ENCODE results near the gene MYRIP. TPM values are rescaled to one million over a fixed set of nuclear protein-coding genes. Genes with fewer than 3 reads are reported as not detected.
A peak's percentile ranks its signal among the peaks of the same experiment; 100 is the strongest.

The MYRIP gene
- total and polyA plus RNA-seq, 12 donors: 0.24 to 4.8 (median 1.4) TPM

DNA sequence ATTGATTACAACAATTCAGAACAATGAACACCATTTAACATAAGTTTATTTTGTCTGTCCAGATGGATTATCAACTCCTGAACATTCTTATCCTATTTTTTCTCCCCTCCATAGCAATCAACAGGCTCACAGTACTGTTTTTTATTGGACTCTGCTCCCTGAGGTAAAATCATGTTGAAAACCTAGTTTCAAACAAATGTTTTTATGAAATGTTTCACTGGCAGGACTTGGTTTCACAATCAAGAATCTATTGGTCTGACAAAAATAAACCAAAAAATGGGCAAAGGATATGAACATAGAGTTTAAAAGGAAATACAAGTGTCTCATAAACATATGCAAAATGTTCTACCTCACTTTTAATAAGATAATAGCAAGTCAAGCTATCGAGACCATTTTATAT lies 2.6 kb upstream of the MYRIP start:
- no peak for DNase-seq
- WGBS, 4 donors: 76 to 95% (median 86%) methylated on average over 1 of the region's 1 CpG
- TF ChIP-seq, protein P1, sequence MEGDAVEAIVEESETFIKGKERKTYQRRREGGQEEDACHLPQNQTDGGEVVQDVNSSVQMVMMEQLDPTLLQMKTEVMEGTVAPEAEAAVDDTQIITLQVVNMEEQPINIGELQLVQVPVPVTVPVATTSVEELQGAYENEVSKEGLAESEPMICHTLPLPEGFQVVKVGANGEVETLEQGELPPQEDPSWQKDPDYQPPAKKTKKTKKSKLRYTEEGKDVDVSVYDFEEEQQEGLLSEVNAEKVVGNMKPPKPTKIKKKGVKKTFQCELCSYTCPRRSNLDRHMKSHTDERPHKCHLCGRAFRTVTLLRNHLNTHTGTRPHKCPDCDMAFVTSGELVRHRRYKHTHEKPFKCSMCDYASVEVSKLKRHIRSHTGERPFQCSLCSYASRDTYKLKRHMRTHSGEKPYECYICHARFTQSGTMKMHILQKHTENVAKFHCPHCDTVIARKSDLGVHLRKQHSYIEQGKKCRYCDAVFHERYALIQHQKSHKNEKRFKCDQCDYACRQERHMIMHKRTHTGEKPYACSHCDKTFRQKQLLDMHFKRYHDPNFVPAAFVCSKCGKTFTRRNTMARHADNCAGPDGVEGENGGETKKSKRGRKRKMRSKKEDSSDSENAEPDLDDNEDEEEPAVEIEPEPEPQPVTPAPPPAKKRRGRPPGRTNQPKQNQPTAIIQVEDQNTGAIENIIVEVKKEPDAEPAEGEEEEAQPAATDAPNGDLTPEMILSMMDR (IDR thresholded peaks at IDR 0.05): no peak
- TF ChIP-seq POLR2A (IDR thresholded peaks at IDR 0.05): no peak
- intact Hi-C loops (cut with DNase I): no loop called here
- Histone ChIP-seq H3K4me1 (replicated peaks in 1 of 2) (peaks cover 5 to 8% of the 10 kb centered on the region in 2 donors), H3K27me3 (peaks cover 26% of the 10 kb centered on the region), H3K27ac (no peak overlapping the region), H3K36me3 (replicated peaks in 1 of 2) (no peaks in the 10 kb centered on the region), H3K9me3 (replicated peaks in 1 of 3) (no peaks in the 10 kb centered on the region), H3K4me3 (no peak overlapping the region)

DNA sequence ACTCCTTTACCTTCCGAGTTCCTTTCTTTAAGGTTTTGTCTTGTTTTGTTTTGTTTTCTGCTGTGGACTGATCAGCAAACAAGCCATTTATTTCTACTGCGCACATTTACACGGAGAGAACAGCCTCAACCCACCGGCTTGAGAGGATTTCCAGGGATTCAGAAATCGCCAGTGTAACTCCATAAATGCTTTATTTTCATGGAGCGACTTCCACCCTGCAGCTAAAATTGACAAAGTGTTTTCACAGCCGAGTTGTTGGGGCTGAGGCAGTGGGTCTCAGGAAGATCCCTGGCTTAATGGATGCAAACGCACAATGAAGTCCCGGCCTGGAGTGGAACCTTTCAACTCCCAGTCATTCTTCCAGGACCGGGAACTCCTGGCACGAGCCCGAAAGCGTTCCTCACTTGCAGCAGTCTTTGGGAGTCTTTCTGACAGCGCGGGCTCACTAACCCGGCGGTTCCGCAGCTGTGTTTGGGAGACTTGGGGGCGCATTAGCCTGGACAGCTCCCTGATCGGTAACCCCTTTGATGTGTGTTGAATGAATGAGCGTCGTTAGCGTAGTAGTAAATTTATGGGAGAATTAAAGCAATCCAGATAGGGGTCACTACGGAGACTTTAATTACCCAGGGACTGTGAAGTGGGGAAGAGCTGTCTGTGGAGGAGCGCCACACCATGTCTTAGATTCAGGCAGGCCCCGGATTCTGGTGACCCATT lies 785 bp upstream of the MYRIP start:
- peaks cover 44% of the 10 kb centered on the region for H3K27me3 ChIP-seq
- DNase-seq: peak in 5 of 7 donors; percentile 8 to 32 (median 25)
- intact Hi-C loops (cut with DNase I): no loop called here

DNA sequence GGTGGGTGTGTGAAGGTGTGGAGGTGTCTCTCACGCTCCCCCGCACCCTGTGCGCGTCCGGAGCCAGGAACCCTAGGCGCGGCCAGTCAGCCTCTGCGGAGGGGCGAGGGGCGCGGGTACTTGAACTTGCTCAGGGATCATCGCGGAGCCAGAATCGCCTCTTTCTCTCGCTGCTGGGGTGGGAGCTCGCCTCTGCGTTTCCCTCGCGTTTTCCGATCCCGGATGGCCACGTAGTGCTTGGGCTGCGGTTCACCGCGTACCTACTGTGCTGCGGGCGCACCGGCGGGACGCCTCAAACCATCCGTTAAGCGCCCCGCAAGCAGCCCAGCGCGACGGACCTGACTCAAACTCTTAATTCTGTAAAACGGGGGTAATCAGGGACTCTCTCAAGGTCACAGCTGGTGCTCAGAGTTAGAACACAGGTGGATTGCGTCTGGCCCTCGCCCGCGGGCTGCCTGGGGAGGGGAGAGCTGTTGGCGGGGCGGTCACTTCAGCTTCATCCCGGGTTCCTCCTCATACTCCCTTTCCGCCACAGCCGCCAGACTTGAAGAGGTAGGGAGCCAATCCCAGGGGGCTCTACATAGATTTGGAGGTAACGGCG lies 686 bp downstream of the MYRIP start:
- intact Hi-C loops (cut with DNase I): no loop called here
- Histone ChIP-seq H3K36me3 (replicated peaks in 1 of 2) (no peaks in the 10 kb centered on the region), H3K4me1 (replicated peaks in 1 of 2) (peaks cover 5 to 8% of the 10 kb centered on the region in 2 donors), H3K27me3 (peaks cover 47% of the 10 kb centered on the region), H3K4me3 (peak overlapping the region in 2 of 4 donors; percentile 9 to 62), H3K9me3 (replicated peaks in 1 of 3) (no peaks in the 10 kb centered on the region), H3K27ac (no peak overlapping the region)
- 2 to 3% (median 2%) methylated on average over 20 to 48 of the region's 48 CpGs for WGBS, 4 donors
- TF ChIP-seq, protein P1 (IDR thresholded peaks at IDR 0.05): no peak
- TF ChIP-seq POLR2A (IDR thresholded peaks at IDR 0.05): no peak
- DNase-seq: peak in 3 of 7 donors; percentile 13 to 20 (median 14)

More for the DNA sequence above, 785 bp upstream of the MYRIP start:
- TF ChIP-seq, protein P1 (IDR thresholded peaks at IDR 0.05): no peak
- no peak for TF ChIP-seq POLR2A (IDR thresholded peaks at IDR 0.05)
- Histone ChIP-seq H3K4me1 (replicated peaks in 1 of 2) (peaks cover 5 to 8% of the 10 kb centered on the region in 2 donors), H3K36me3 (replicated peaks in 1 of 2) (no peaks in the 10 kb centered on the region), H3K27ac (peak overlapping the region in 1 of 5 donors; percentile 3), H3K9me3 (replicated peaks in 1 of 3) (no peaks in the 10 kb centered on the region), H3K4me3 (peak overlapping the region in 1 of 4 donors; percentile 62)
- WGBS, 4 donors: 9 to 18% (median 15%) methylated on average over 24 to 26 of the region's 26 CpGs

DNA sequence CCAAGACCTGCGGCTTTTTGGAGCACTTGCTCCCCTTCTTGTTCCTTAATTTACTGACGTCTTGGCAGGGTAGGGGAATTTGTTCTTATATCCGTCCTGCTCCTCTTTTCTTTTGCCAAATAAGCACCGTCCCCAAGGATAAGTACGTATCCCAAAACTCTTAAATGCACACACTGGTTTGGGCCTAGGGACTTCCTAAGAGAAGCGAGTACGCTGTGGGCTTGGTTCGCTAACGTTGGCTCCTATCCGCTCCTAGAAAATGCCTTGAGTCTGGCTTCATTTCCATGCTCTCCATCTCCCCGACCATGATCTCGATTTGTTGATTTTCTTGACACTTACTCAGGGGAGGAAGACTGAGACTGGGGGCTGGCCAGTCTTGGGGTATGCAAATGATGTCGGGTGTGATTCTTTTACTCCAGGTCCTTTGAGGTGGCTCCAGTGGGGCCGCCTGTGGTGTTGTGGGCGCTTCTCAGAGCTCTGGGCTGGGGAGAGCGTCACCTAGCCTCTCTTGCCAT lies 1.3 kb downstream of the MYRIP start:
- no peak overlapping the region for H3K27ac ChIP-seq
- H3K9me3 ChIP-seq (replicated peaks in 1 of 3): no peaks in the 10 kb centered on the region
- TF ChIP-seq, protein P1 (IDR thresholded peaks at IDR 0.05): no peak
- TF ChIP-seq POLR2A (IDR thresholded peaks at IDR 0.05): no peak
- H3K36me3 ChIP-seq (replicated peaks in 1 of 2): no peaks in the 10 kb centered on the region
- DNase-seq: no peak
- peaks cover 47% of the 10 kb centered on the region for H3K27me3 ChIP-seq
- peak overlapping the region in 1 of 4 donors; percentile 62 for H3K4me3 ChIP-seq
- H3K4me1 ChIP-seq (replicated peaks in 1 of 2): peaks cover 5 to 8% of the 10 kb centered on the region in 2 donors
- intact Hi-C loops (cut with DNase I): no loop called here
- 16 to 31% (median 21%) methylated on average over 16 of the region's 16 CpGs for WGBS, 4 donors

Measured in adrenal gland (tissue), 12 donors.